Daoy (cell line): ENCODE measurements around the gene B9D1. TPM values are rescaled to one million over a fixed set of nuclear protein-coding genes. Genes with fewer than 3 reads are reported as not detected.

Source experiments
- DNase-seq: peaks from one replicate; pipeline ENCODE4 v3.0.0-alpha.2; 2015; ENCODE audit warnings: low read depth
- total RNA-seq: library from RNA; depleted of rRNA; stranded (reverse); fragments of >200 nt; shearing (Covaris generic); gene quantifications from 2 replicates; pipeline ENCODE4 v1.2.3, GENCODE V29; 2014

B9D1 gene
- total RNA-seq, 1 experiment from 2014 or later = 33.8 TPM

DNA sequence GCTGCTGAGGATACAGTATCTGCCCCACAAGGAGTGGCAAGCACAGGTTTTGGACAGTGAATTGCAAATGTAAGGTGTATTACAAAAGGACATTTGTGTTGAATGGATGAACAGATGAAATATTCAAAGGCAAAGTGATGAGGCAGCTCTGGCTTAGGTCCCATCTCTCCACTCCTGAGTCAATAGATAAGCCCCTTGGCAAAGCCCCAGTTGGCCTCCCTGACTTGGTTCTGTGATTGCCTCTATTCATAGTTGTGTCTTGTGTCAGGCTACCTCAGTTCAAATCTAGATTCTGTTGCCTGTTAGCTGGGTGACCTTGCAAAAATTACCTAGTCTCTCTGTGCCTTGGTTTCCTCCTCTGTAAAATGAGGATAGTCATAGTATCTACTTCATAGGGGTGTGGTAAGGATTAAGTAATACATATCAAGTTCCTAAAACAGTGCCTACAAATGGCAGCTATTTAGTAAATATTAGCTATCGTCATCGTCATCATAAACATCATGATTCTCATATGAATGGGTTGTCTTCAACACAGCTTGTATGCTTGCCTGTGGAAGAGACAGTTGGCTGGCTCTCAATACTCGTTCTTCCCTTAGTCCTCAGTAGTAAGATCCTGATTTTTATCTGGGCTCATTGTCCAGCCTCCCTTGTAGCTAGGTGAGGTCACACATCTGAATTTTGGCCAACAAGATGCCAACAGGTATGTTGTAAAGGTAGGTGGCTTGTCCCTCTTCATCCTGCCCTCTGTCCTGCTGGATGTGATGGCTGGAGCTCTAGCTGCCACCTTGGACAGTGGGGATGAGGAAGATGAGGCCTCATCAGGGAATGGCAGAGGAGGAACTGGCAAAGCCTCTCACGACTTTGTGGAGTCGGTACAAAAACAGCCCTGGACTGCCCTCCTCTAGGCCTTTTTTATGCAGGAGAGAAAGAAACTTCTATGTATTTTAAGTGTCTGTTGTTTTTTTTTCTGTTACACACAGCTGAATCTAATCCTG is 26.6 kb upstream of the B9D1 start:
- DNase-seq = no peak

- DNase-seq = no peak
These were observed 25.5 kb upstream of the B9D1 start for GRCh38 chr17:19387921-19388521.

DNA sequence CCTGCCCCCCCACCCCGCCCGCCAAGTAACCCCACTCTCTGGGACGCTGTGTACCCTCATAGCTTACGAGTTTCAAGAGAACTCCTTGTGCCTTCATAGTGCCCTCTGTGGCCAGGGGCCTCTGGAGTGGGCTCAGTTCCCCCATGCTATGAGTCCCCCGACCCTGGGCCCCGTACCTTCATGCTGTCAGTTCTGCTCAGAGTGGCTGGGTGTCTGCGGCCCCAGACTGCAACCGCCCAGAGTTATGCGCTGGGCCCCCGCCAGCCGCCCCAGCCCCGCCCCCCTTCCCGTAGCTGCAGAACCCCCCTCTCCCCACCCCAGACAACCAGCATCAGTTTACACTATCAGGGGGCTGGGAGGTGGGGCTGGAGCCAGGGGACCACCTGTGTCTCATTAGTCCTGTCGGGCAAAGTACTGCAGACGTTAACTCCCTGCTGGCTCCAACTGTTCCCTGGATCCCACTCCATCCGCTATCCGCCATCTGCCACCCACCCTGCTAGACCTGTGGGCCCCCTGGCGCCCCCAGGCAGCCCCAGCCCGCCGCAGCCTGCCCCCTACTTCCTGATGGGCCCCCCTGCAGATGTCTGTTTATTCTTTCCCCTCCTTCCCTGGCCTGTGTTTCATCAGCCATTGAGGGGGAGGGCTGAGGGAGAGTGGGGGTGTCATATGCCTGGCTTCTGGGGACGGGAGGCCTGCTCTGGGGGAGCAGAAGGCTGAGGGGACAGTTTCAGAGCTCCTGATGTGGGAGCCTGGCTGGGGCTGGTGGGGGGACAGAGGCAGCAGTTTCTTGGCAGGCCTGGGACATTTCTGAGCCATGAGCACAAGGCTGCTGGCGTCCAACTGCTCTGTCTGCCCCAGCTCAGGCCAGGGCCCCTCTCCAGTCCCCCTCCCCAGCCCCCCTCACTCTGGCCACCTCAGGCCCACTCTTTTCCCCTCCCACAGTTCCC is 24.7 kb upstream of the B9D1 start, which contains the start of gene MFAP4:
Gene MFAP4 (minus strand): TSS at position 217 of the 947 bp plus-strand sequence. CDS start 35 bp downstream, at position 182.
- DNase-seq = no peak

DNA sequence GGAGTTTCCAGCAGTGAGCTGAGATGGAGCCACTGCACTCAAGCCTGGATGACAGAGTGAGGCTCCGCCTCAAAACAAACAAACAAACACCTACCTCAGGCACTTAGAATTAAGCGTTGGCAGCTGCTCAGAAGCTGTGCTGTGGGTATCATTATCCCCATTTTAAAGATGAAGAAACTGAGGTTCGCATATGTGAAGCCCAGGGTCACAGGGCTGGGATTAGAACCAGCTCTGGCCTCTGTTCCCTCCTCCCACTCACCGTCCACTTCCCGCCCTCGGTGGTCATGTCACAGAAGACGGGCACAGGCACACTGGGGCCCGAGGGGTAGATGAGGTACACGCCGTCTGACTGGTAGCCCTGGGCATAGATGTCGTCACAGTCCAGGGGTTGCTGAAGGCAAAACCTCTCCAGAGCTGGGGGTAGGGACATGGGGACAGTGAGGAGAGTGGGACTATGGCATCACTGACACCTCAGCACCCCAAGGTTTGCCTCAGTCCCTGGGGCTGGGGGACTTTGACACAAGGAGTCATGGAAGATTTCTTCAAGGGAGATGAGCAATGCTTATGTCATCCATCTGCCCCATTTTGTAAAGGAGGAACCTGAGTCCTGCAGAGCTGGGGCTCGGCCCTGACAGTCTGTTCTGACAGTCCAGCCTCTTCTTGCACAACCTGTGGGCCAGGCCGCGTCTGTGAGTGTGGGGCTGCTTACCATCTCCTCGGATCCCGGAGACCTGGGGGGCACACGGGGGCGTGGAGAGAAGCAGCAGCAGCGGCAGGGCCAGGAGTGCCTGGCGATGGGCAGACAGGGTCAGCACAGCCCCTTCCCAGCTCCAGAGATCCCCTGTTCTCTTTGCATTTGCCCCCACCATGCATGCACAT is 23.8 kb upstream of the B9D1 start:
- DNase-seq = peak; percentile 60

DNA sequence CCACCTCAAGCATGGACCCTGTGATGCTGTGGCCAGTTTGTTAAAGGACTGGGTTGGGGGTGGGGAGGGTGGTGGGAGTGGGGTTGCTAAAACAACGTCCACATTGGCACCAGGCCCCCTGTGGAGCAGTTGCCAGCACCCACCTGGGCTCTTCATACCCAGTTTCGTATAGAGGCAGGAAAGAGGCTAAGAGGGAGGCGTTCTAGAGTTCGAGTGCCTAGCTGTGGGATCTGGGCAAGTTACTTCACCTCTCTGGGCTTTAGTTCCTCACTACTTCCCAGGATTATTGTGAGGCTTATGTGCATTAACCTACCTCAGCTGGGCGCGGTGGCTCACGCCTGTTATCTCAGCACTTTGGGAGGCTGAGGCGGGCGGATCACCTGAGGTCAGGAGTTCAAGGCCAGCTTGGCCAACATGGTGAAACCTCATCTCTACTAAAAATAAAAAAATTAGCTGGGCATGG is 23.0 kb upstream of the B9D1 start:
- no peak for DNase-seq

DNA sequence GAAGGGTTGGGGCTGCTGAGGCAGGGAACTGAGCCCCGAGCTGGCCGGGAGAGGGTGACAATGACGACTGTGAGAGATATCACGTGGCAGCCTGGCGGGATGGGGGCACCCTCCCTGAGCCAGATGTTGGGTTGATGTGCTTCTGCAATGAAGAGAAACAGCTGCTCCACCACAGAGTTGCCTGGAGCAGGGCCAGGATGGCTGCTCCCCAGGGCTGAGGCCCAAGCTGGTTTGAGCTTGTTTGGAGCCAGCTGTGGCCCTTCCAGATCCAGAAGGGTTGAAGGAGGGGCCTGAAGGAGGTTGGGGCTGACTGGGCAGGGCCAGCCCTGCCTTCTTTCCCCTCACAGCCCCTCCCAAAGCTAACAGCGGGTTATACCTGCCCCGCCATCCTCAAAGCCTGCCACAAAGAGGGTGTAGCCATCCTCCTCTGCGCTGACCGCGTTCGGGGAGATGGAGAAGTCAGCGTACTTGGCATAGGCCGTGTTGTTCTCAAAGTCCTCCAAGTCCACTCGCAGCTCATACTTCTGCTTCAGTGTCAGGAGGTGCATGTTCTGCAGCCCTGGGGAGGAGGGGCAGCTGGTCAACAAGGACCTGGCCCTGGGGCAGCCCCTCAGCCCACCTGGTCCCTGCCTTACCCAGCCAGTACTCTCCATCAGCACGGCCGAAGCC is 22.3 kb upstream of the B9D1 start:
- peak; percentile 46 for DNase-seq

GRCh38 chr17:19383681-19384470 is 21.4 kb upstream of the B9D1 start:
- DNase-seq = no peak

DNA sequence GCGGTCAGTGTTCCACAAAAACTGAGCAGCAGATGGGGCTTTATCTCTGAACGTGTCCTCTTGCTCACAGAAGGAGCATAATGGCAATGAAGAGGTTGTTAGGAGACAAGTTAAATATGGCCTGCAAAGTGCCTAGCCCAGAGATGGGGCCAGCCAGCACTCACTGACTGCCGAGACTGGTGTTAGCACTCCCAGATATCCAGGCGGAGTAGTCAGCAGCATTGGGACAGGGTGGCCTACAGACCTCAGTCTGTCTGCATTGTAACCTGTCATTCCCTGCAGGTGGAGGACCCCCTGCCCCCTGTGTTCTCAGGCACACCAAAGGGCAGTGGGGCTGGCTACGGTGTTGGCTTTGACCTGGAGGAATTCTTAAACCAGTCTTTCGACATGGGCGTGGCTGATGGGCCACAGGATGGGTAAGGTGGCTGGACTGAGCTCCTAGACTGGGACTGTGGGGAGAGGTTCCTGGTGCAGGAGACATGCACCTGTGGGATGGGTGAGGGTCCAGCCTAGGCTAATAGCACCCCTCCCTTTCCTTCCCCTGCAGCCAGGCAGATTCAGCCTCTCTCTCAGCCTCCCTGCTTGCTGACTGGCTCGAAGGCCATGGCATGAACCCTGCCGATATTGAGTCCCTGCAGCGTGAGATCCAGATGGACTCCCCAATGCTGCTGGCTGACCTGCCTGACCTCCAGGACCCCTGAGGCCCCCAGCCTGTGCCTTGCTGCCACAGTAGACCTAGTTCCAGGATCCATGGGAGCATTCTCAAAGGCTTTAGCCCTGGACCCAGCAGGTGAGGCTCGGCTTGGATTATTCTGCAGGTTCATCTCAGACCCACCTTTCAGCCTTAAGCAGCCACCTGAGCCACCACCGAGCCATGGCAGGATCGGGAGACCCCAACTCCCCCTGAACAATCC is 20.3 kb upstream of the B9D1 start:
- no peak for DNase-seq

- DNase-seq = no peak
These were observed 19.4 kb upstream of the B9D1 start for GRCh38 chr17:19381741-19382444.

- DNase-seq = no peak
These were observed 18.8 kb upstream of the B9D1 start for GRCh38 chr17:19381361-19381740.

GRCh38 chr17:19380481-19381301 is 18.2 kb upstream of the B9D1 start:
- no peak for DNase-seq

- DNase-seq = no peak
These were observed 17.0 kb upstream of the B9D1 start for GRCh38 chr17:19379361-19380065.

DNA sequence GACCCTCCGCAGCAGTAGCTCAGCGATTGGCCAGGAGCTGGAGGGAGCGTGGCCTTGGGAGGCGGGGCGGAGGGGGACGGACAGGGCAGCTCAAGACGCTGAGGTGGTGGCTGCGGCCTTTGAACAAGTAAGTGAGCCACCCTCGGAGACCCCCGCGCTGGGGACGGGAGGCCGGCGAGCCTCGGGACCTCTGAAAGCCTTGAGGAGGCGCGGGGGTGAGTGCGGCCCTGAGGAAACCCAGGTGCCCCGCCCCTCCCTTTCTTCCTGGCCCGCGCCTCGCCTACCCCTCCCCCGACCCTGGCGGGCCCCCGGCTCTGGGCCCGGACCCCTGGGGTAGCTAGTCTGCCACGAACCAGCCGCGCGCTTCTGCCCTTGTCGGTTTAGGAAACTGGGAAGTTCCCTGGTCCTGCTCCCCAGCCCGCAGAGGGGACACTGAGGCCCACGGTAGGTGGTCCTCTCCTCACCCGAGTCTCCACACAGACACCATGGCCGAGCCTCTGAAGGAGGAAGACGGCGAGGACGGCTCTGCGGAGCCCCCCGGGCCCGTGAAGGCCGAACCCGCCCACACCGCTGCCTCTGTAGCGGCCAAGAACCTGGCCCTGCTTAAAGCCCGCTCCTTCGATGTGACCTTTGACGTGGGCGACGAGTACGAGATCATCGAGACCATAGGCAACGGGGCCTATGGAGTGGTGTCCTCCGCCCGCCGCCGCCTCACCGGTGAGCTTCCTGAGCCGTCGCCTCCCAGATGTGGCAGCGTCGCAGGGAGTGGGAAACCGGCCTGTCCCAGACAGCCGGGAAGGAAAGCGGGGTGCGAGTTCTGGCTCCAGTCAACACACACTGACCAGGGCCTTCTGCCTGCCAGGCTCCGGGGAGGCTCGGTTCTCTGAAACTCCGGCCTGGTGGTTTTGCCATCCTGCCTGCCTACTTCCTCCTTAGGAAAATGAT is 16.2 kb upstream of the B9D1 start, which contains the start of gene MAPK7:
Gene MAPK7 (plus strand): TSS at position 83 of the 945 bp plus-strand sequence. CDS start 403 bp downstream, at position 486.
- DNase-seq = no peak

- DNase-seq = peak; percentile 100
These were observed 15.3 kb upstream of the B9D1 start for GRCh38 chr17:19377602-19378415.
